Kidney capillary endothelial cell (primary cell): Measurements from ENCODE around the gene IFI27L1.

Source experiments
- DNase-seq: peaks from one replicate; pipeline ENCODE4 v3.0.0-alpha.2; 2018; ENCODE audit warnings: low spot score

Gene IFI27L1

GRCh38 chr14:94080621-94081385, at the start of gene IFI27L1, which contains the start of gene DDX24:
Gene IFI27L1 (plus strand): TSS chr14:94081310. CDS start chr14:94096938, 15,628 bp downstream.
Gene DDX24 (minus strand): TSS chr14:94081202. CDS start chr14:94079742, 1,460 bp downstream.
- DNase-seq: peak; percentile 90

GRCh38 chr14:94031883-94032279, 49.2 kb upstream of the IFI27L1 start:
- DNase-seq: no peak

GRCh38 chr14:94034886-94035285, 46.2 kb upstream of the IFI27L1 start:
- DNase-seq: no peak

- DNase-seq: peak; percentile 54
These were observed 44.6 kb upstream of the IFI27L1 start for GRCh38 chr14:94036313-94037167.

GRCh38 chr14:94037954-94038353, 43.2 kb upstream of the IFI27L1 start:
- no peak for DNase-seq

GRCh38 chr14:94038510-94038909, 42.6 kb upstream of the IFI27L1 start:
- no peak for DNase-seq

- DNase-seq: no peak
These were observed 42.0 kb upstream of the IFI27L1 start for GRCh38 chr14:94038921-94039629.

- no peak for DNase-seq
These were observed 40.9 kb upstream of the IFI27L1 start for GRCh38 chr14:94040247-94040646.

- no peak for DNase-seq
These were observed 40.3 kb upstream of the IFI27L1 start for GRCh38 chr14:94040796-94041195.

GRCh38 chr14:94041551-94042346, 39.4 kb upstream of the IFI27L1 start:
- DNase-seq: no peak

- DNase-seq: no peak
These were observed 38.5 kb upstream of the IFI27L1 start for GRCh38 chr14:94042433-94043091.

- no peak for DNase-seq
These were observed 37.9 kb upstream of the IFI27L1 start for GRCh38 chr14:94043111-94043755.

GRCh38 chr14:94043756-94044475, 37.2 kb upstream of the IFI27L1 start:
- DNase-seq: no peak

- DNase-seq: no peak
These were observed 36.5 kb upstream of the IFI27L1 start for GRCh38 chr14:94044476-94045091.

- DNase-seq: no peak
These were observed 36.0 kb upstream of the IFI27L1 start for GRCh38 chr14:94045101-94045500.

- no peak for DNase-seq
These were observed 35.4 kb upstream of the IFI27L1 start for GRCh38 chr14:94045563-94046345.

- DNase-seq: no peak
These were observed 34.3 kb upstream of the IFI27L1 start for GRCh38 chr14:94046696-94047250.

- no peak for DNase-seq
These were observed 33.5 kb upstream of the IFI27L1 start for GRCh38 chr14:94047581-94047980.
